ENCODE results near the gene EIF4A2. TPM values are rescaled to one million over a fixed set of nuclear protein-coding genes. Genes with fewer than 3 reads are reported as not detected.
"Not testable (repeated sequence)": the region's sequence is repeated elsewhere in the genome, so short reads cannot be mapped to it uniquely, and the experiment has no call there.

Gene EIF4A2
- total RNA-seq, 1 donor from 2014 or later, result 322 TPM

DNA sequence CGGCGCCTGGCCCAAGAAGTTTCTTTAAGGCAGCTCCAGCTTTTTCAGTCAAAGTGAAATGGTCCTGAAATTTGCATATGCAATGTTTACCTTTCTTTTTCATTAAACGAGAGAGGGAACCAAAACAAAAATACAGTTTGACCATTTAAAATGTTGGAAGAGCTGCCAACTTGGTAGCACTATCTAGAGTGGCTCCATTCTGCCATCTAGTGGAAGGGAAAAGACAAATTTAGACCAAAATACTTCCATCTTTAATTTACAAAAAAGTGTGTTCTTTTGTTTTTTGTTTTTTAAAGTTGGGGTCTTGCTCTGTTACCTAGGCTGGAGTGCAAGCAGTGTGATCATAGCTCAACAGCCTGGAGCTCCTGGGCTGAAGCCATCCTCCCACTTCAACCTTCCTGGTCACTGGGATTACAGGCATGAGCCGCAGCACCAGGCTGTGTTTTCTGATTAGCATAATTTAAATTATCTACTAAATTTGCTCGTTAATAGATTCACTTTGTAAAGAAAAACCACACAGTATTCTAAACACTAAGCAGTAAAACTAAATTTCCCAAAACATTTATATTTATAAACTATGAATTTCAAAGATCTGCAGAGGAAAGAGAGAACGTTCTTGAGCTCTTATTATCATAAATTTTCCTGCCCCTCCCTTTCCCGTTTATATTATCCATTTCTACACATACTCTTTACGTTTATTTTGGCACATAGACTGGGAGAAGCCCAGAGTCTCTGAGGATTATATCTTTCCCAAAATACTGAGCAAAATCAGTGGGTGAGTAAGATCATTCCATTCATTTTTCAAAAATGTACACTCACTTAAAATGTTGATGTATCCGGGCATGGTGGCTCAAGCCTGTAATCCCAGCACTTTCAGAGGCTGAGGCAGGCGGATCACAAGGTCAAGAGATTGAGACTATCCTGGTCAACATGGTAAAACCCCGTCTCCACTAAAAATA is 38.3 kb downstream of the EIF4A2 start:
- no peaks in the 10 kb centered on the region for H3K9me3 Mint-ChIP-seq (ENCODE audit: low read depth)
- no peaks in the 10 kb centered on the region for H3K36me3 Mint-ChIP-seq (ENCODE audit: low read depth)
- peak overlapping the region; percentile 95 for H3K27ac Mint-ChIP-seq (ENCODE audit: unreplicated experiment)
- no peaks in the 10 kb centered on the region for H3K27me3 Mint-ChIP-seq (ENCODE audit: low read depth)
- TF ChIP-seq, protein P1, sequence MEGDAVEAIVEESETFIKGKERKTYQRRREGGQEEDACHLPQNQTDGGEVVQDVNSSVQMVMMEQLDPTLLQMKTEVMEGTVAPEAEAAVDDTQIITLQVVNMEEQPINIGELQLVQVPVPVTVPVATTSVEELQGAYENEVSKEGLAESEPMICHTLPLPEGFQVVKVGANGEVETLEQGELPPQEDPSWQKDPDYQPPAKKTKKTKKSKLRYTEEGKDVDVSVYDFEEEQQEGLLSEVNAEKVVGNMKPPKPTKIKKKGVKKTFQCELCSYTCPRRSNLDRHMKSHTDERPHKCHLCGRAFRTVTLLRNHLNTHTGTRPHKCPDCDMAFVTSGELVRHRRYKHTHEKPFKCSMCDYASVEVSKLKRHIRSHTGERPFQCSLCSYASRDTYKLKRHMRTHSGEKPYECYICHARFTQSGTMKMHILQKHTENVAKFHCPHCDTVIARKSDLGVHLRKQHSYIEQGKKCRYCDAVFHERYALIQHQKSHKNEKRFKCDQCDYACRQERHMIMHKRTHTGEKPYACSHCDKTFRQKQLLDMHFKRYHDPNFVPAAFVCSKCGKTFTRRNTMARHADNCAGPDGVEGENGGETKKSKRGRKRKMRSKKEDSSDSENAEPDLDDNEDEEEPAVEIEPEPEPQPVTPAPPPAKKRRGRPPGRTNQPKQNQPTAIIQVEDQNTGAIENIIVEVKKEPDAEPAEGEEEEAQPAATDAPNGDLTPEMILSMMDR (IDR thresholded peaks at IDR 0.05), result peak; percentile 90
- no peak for DNase-seq (ENCODE audit: low spot score)
- peak overlapping the region; percentile 67 for H3K4me3 Mint-ChIP-seq (ENCODE audit: unreplicated experiment)
- peaks cover 44% of the 10 kb centered on the region for H3K4me1 Mint-ChIP-seq (ENCODE audit: low read depth)

DNA sequence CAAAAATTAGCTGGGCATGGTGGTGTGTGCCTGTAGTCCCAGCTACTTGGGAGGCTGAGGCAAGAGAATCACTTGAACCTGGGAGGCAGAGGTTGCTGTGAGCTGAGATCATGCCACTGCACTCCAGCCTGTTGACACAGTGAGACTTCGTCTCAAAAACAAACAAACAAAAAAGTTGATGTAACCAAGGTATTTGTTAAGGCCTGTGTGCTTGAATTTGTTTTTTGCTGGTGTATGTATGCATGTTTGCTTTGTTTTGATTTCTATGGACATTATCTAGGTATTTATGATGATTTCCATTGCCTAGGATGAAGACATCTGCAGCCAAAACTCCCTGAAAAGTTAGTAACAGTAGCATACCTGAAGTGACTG is 39.0 kb downstream of the EIF4A2 start:
- H3K36me3 Mint-ChIP-seq (ENCODE audit: low read depth); H3K27me3 Mint-ChIP-seq (ENCODE audit: low read depth); H3K9me3 Mint-ChIP-seq (ENCODE audit: low read depth); DNase-seq (ENCODE audit: low spot score): not testable (repeated sequence)
- Mint-ChIP-seq H3K4me3 (ENCODE audit: unreplicated experiment) (peak overlapping the region; percentile 67), H3K27ac (ENCODE audit: unreplicated experiment) (peak overlapping the region; percentile 95), H3K4me1 (ENCODE audit: low read depth) (peaks cover 47% of the 10 kb centered on the region)

DNA sequence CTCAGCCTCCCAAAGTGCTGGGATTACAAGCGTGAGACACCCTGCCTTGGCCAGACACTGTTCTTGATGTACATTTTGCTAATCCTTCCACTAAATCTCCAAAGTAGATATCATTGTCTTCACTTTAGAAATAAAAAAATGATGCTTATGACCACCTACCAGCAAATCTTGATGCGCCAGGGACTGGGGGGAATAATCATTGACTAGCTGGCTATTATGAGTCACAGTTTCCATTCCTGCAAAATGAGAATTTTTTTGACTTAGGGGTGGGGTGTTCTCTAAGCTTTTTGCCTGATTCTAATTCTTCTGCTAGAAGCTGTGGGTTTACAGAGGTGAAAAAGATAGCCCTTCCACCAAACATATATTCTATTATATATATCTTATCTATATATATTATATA is 40.0 kb downstream of the EIF4A2 start:
- TF ChIP-seq, protein P1 (IDR thresholded peaks at IDR 0.05), result no peak
- no peak overlapping the region for H3K4me3 Mint-ChIP-seq (ENCODE audit: unreplicated experiment)
- H3K9me3 Mint-ChIP-seq (ENCODE audit: low read depth), result no peaks in the 10 kb centered on the region
- DNase-seq (ENCODE audit: low spot score), result no peak
- peaks cover 4% of the 10 kb centered on the region for H3K27me3 Mint-ChIP-seq (ENCODE audit: low read depth)
- H3K4me1 Mint-ChIP-seq (ENCODE audit: low read depth), result peaks cover 47% of the 10 kb centered on the region
- H3K27ac Mint-ChIP-seq (ENCODE audit: unreplicated experiment), result no peak overlapping the region
- no peaks in the 10 kb centered on the region for H3K36me3 Mint-ChIP-seq (ENCODE audit: low read depth)

DNA sequence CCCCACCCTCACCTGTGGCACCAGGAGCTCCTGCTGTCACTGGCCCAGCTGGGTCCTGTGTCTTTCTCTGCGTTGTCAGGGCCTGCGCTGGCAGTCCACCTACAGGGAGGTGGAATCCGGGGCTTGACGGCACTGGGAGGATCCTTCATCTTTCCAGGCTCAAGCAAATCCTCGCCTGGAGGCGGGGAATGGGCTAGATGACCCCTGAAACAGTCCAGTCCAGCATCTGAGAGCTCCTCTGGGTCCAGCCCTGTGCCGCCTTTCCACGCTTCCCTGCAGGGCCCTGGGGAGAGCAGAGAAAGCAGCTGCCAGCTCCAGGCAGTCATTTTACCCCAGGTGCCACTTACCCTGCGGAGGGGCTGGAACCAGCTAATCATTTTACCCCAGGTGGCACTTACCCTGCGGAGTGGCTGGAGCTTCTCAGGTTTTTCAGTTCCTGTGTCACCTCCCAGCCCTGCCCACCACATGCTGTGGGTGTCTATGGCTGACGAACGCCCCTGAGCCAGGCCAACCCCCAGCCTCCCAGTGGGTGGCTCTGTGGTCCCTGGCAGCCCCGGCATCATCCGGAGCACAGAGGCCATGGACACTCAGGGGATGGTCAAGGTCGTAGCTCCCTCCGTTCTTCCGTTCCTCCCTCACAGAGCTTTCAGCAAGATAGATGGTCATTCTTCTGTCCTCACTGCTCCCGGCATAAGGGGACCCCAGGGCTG is 41.2 kb downstream of the EIF4A2 start:
- Mint-ChIP-seq H3K4me1 (ENCODE audit: low read depth) (peaks cover 49% of the 10 kb centered on the region), H3K9me3 (ENCODE audit: low read depth) (no peaks in the 10 kb centered on the region), H3K36me3 (ENCODE audit: low read depth) (no peaks in the 10 kb centered on the region), H3K4me3 (ENCODE audit: unreplicated experiment) (no peak overlapping the region), H3K27ac (ENCODE audit: unreplicated experiment) (no peak overlapping the region), H3K27me3 (ENCODE audit: low read depth) (peaks cover 12% of the 10 kb centered on the region)
- TF ChIP-seq, protein P1 (IDR thresholded peaks at IDR 0.05), result no peak
- DNase-seq (ENCODE audit: low spot score), result no peak

DNA sequence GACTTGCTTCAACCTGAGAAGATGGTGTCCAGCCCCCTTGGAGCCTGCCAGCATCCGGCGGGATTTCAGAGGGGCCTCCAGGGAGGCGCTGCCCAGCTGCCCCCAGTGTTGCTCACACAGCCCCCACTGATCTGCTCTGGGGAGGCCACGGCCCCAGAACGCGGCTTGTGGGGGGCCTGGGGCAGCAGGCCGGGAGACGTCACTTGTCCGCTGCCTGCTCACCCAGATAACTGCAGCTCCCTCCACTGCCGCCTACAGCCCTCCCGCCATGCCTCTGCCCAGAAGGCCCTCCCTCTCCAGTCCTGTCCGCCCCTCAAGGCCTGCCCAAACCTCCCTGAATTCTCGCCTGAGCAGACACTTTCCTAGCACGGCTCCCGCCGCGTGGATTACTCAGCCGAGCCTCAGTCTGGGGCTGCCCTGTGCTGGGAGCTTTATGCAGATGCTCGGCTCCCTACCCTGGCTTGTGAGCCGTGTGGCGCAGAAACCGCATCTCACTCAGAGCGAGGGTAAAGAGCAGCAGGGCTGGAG is 42.0 kb downstream of the EIF4A2 start:
- peak; percentile 86 for DNase-seq (ENCODE audit: low spot score)
- Mint-ChIP-seq H3K36me3 (ENCODE audit: low read depth) (no peaks in the 10 kb centered on the region), H3K27ac (ENCODE audit: unreplicated experiment) (peak overlapping the region; percentile 49), H3K9me3 (ENCODE audit: low read depth) (no peaks in the 10 kb centered on the region), H3K4me1 (ENCODE audit: low read depth) (peaks cover 49% of the 10 kb centered on the region), H3K27me3 (ENCODE audit: low read depth) (peaks cover 20% of the 10 kb centered on the region), H3K4me3 (ENCODE audit: unreplicated experiment) (peak overlapping the region; percentile 16)
- TF ChIP-seq, protein P1 (IDR thresholded peaks at IDR 0.05), result no peak

Measured in chondrocyte (in vitro differentiated cells).